ENCODE data around the gene GRAMD1B. TPM values are rescaled to one million over a fixed set of nuclear protein-coding genes. Genes with fewer than 3 reads are reported as not detected.

The GRAMD1B gene
- under 1 TPM; 0.08 to 0.64 (median 0.42) TPM for total RNA-seq

- no peaks in the 10 kb centered on the region for H3K9me3 ChIP-seq
- TF ChIP-seq EP300 (IDR thresholded peaks at IDR 0.05) (no peak), CTCF (IDR thresholded peaks at IDR 0.05) (no peak), POLR2A (IDR thresholded peaks at IDR 0.05) (no peak), POLR2AphosphoS5 (IDR thresholded peaks at IDR 0.05) (no peak)
- no peak for DNase-seq (ENCODE audit: low spot score in 2 of 2)
- peak within 1 kb of the TSS; percentile 62 for H3K27ac ChIP-seq
- H3K4me1 ChIP-seq: peaks cover 15% of the 10 kb centered on the region
- peak within 1 kb of the TSS; percentile 59 for H3K4me3 ChIP-seq
- peaks cover 46% of the 10 kb centered on the region for H3K27me3 ChIP-seq
- 1% methylated on average over 28 of the region's 57 CpGs for WGBS
- no peaks in the 10 kb centered on the region for H3K36me3 ChIP-seq
Observed at GRCh38 chr11:123429913-123430720, at the start of gene GRAMD1B. GRAMD1B (plus strand) TSS chr11:123430269; CDS start chr11:123430793, 524 bp downstream.

GRCh38 chr11:123381149-123381548 is 48.9 kb upstream of the GRAMD1B start:
- TF ChIP-seq EP300 (IDR thresholded peaks at IDR 0.05) (no peak), CTCF (IDR thresholded peaks at IDR 0.05) (no peak), POLR2AphosphoS5 (IDR thresholded peaks at IDR 0.05) (no peak), POLR2A (IDR thresholded peaks at IDR 0.05) (no peak)
- no peaks in the 10 kb centered on the region for H3K9me3 ChIP-seq
- H3K27ac ChIP-seq: no peak overlapping the region
- H3K4me1 ChIP-seq: no peaks in the 10 kb centered on the region
- H3K36me3 ChIP-seq: no peaks in the 10 kb centered on the region
- 91% methylated on average over 5 of the region's 5 CpGs for WGBS
- peaks cover 11% of the 10 kb centered on the region for H3K27me3 ChIP-seq
- H3K4me3 ChIP-seq: no peak overlapping the region
- no peak for DNase-seq (ENCODE audit: low spot score in 2 of 2)

- H3K27me3 ChIP-seq: peaks cover 8% of the 10 kb centered on the region
- no peaks in the 10 kb centered on the region for H3K9me3 ChIP-seq
- 78% methylated on average over 4 of the region's 4 CpGs for WGBS
- H3K4me1 ChIP-seq: no peaks in the 10 kb centered on the region
- DNase-seq (ENCODE audit: low spot score in 2 of 2): no peak
- H3K4me3 ChIP-seq: no peak overlapping the region
- TF ChIP-seq POLR2AphosphoS5 (IDR thresholded peaks at IDR 0.05) (no peak), POLR2A (IDR thresholded peaks at IDR 0.05) (no peak), EP300 (IDR thresholded peaks at IDR 0.05) (no peak), CTCF (IDR thresholded peaks at IDR 0.05) (no peak)
- H3K27ac ChIP-seq: no peak overlapping the region
- H3K36me3 ChIP-seq: no peaks in the 10 kb centered on the region
Observed at GRCh38 chr11:123381817-123382554, 48.1 kb upstream of the GRAMD1B start.

GRCh38 chr11:123382555-123383074 is 47.5 kb upstream of the GRAMD1B start:
- WGBS: 79% methylated on average over 3 of the region's 3 CpGs
- Histone ChIP-seq H3K4me3 (no peak overlapping the region), H3K27ac (no peak overlapping the region), H3K9me3 (no peaks in the 10 kb centered on the region), H3K4me1 (no peaks in the 10 kb centered on the region), H3K36me3 (no peaks in the 10 kb centered on the region), H3K27me3 (peaks cover 8% of the 10 kb centered on the region)
- TF ChIP-seq CTCF (IDR thresholded peaks at IDR 0.05) (no peak), EP300 (IDR thresholded peaks at IDR 0.05) (no peak)
- DNase-seq (ENCODE audit: low spot score in 2 of 2): no peak

GRCh38 chr11:123384116-123384515 is 46.0 kb upstream of the GRAMD1B start:
- peaks cover 2% of the 10 kb centered on the region for H3K27me3 ChIP-seq
- no peaks in the 10 kb centered on the region for H3K36me3 ChIP-seq
- no peak for TF ChIP-seq POLR2AphosphoS5 (IDR thresholded peaks at IDR 0.05)
- H3K4me1 ChIP-seq: no peaks in the 10 kb centered on the region
- H3K9me3 ChIP-seq: no peaks in the 10 kb centered on the region
- no peak overlapping the region for H3K27ac ChIP-seq
- H3K4me3 ChIP-seq: no peak overlapping the region
- DNase-seq (ENCODE audit: low spot score in 2 of 2): no peak

Data from suprapubic skin (tissue), 4 donors.